ENCODE results near the gene CDON. TPM values are rescaled to one million over a fixed set of nuclear protein-coding genes. Genes with fewer than 3 reads are reported as not detected.
A peak's percentile ranks its signal among the peaks of the same experiment; 100 is the strongest.

Gene CDON
- total RNA-seq, 1 experiment from 2014 or later = 40.3 TPM

- no peak for DNase-seq (ENCODE audit: low read depth)
Measured at GRCh38 chr11:126082251-126083109, 19.8 kb upstream of the CDON start.

GRCh38 chr11:126081915-126082250 lies 19.2 kb upstream of the CDON start:
- no peak for DNase-seq (ENCODE audit: low read depth)

GRCh38 chr11:126080161-126080941 lies 17.7 kb upstream of the CDON start:
- no peak for DNase-seq (ENCODE audit: low read depth)

- DNase-seq (ENCODE audit: low read depth) = no peak
Measured at GRCh38 chr11:126079621-126080124, 17.0 kb upstream of the CDON start.

DNA sequence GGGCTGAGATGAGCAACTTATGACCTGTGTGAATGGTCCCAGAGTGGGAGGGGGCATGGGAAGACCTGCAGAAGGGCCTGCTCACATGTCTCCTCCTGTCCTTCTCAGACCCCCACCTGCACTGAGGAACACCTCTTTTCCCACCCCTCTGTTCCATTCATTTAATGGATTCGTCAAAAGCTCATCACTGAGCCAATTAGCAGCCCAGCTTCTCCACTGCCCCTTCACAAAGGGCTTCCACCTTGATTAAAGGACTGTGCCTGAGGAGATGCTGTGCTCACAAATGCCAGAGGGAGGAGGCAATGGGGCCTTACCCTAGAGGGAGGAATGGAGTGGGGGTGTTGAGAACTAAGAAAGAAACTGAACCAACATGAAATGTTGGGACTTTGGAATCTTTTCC lies 14.0 kb upstream of the CDON start:
- no peak for DNase-seq (ENCODE audit: low read depth)

GRCh38 chr11:126072801-126073594 lies 10.3 kb upstream of the CDON start:
- DNase-seq (ENCODE audit: low read depth) = no peak

GRCh38 chr11:126072141-126072741 lies 9.6 kb upstream of the CDON start:
- DNase-seq (ENCODE audit: low read depth) = no peak

GRCh38 chr11:126063507-126063852 lies 814 bp upstream of the CDON start:
- DNase-seq (ENCODE audit: low read depth) = no peak

DNA sequence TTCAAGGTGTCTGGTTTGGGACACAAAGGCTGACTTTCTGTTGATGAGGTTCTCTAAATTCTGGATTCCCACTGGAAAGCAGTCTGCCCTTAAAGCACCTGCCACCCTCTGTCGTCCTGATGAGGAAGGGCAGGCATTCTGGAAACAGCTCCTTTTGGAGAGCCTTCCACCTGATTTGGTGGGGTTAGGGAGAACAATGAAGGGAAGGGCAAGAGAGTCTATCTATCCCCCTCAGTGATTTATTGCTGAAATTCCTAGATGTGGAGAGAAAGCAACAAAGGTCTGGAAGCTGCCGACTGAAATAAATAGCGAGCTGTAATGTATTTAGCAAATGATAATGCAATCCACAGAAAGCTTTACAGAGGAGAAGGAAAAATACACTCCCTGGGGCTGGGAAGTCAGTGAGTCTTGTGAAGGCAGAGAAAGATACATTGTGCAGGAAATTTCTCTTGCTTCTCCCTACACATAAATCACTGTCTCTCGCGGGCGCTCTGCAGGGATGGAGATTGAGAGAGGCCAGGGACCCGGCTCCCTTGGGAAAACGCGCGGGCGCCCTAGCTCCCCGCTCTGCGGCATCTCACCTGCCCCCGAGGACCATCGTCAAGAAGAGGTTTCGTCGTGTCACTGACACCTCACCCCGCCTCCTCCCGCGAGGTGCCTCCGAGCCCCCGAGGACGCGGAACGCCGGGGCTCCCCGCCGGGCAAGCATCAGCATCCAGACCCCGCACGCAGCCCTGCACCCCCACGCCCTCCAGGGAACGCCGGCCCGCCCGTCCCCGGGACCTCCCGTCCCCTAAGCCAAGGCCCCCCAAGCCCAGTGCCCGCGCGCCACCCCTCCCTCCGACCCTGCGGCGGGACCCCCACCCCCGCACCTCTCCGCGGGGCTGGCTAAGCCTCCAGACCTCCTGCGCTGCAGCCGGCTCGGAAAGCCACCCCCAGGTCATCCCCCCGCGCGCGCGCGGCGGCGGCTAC lies 673 bp downstream of the CDON start:
- DNase-seq (ENCODE audit: low read depth) = peak; percentile 58

DNA sequence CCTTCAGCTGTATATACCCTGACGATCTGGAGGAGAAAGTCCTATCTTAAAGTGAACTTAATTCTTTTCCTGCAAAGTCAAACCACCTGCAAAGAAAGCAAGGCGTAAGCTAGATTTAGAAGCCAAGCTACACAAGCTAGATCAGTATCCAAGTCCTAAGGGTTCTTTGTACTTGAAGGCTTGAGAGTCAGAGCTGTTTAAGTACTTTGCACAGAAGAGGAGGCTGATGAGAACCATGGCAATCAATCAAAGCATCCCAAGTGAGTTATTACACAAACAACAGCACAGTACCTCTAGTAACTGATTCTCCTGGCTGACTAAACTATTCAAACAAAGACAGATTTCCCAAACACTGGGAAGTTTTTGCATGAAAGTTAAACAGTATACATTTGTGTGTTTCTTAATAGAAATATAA lies 1.9 kb downstream of the CDON start:
- DNase-seq (ENCODE audit: low read depth) = no peak

DNA sequence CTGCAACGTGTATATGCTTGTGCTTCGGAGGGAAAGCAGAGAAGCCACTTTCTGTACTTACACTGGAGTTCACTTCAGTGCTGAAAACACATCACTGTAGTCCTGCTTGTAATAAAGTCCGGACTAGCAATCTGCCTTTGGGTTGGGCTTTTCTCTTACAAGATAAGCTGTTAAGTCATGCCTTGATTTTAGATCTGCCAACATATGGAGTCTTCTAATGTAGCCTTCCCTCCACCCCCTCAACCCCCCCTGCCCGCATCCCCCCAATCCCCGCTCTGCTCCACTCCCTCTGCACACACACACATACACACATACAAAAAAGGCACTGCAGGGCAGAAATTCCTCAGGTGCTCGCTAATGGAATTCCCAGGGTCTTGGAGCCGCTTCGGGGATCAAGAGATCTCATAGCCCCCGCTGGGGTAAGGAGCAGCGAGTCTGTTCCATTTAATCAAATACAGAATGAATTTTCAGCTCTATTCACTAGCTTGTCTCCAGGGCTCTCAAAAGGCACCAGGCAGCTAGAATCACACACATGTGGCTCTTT lies 3.4 kb downstream of the CDON start:
- no peak for DNase-seq (ENCODE audit: low read depth)

- DNase-seq (ENCODE audit: low read depth) = peak; percentile 54
Measured at GRCh38 chr11:126058105-126058874, 4.4 kb downstream of the CDON start.

- DNase-seq (ENCODE audit: low read depth) = no peak
Measured at GRCh38 chr11:126054882-126055281, 7.8 kb downstream of the CDON start.

GRCh38 chr11:126054408-126054807 lies 8.3 kb downstream of the CDON start:
- no peak for DNase-seq (ENCODE audit: low read depth)

GRCh38 chr11:126053415-126054286 lies 9.0 kb downstream of the CDON start:
- peak; percentile 12 for DNase-seq (ENCODE audit: low read depth)

GRCh38 chr11:126051117-126051516 lies 11.5 kb downstream of the CDON start:
- DNase-seq (ENCODE audit: low read depth) = no peak

DNA sequence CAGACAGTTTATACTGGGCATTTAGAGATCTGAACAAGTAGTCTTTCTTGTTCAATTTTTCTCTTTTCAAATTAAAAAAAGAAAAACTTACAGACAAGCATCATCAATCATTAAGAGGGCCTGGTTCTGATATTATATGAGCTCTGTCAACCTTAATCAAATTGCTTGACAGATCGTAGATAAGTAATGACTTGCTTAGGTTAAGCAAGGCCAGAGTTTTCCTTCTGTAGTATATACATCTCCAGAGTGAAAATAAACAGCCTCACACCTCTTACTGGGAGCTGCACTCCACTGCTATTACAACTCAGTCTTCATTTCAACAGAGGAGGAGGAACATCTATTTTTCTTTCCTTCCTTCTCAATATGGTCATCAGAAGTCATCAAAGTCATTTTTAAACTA lies 13.5 kb downstream of the CDON start:
- no peak for DNase-seq (ENCODE audit: low read depth)

DNA sequence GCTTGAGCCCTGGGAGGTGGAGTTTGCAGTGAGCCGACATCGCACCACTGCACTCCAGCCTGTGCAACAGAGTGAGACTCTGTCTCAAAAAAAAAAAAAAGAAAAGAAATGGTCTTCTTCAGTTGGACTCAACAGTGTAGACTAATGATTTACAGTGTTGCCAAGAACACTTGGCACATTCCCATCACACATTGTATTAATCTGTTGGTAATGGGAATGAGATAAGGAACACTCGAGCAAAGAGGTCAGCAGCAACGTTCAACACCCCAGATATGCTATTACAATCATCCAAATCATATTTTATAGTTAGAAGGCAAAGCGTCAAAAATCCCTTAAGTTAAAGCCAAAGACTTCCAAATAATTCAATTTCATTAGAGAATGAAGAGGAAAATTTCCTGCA lies 14.5 kb downstream of the CDON start:
- DNase-seq (ENCODE audit: low read depth) = no peak

All from LHCN-M2 (cell line).